Activated naive CD8-positive, alpha-beta T cell (primary cell): ENCODE measurements around the gene KRTAP9-8.
"Not testable (repeated sequence)": the region's sequence is repeated elsewhere in the genome, so short reads cannot be mapped to it uniquely, and the experiment has no call there.

Experiments used
- H3K27ac Mint-ChIP-seq: one replicate; pipeline ENCODE4 v1.8.0; 2021; ENCODE audit warnings: mixed read lengths
- H3K27me3 Mint-ChIP-seq: one replicate; pipeline ENCODE4 v1.8.0; 2021; ENCODE audit warnings: mixed read lengths
- H3K36me3 Mint-ChIP-seq: one replicate; pipeline ENCODE4 v1.8.0; 2021; ENCODE audit warnings: mixed read lengths
- H3K4me1 Mint-ChIP-seq: one replicate; pipeline ENCODE4 v1.8.0; 2021; ENCODE audit warnings: low read depth, mixed read lengths
- H3K4me3 Mint-ChIP-seq: one replicate; pipeline ENCODE4 v1.8.0; 2021; ENCODE audit warnings: mild to moderate bottlenecking, mixed read lengths
- H3K9me3 Mint-ChIP-seq: one replicate; pipeline ENCODE4 v1.8.0; 2021; ENCODE audit warnings: low read depth, mixed read lengths

Gene KRTAP9-8

GRCh38 chr17:41237949-41238437, at the start of gene KRTAP9-8:
Gene KRTAP9-8 (plus strand): TSS chr17:41237999. CDS start chr17:41238052, 53 bp downstream.
- not testable (repeated sequence) for H3K27ac Mint-ChIP-seq, H3K36me3 Mint-ChIP-seq, H3K4me3 Mint-ChIP-seq, H3K27me3 Mint-ChIP-seq, H3K4me1 Mint-ChIP-seq, H3K9me3 Mint-ChIP-seq

GRCh38 chr17:41189837-41190318, 47.9 kb upstream of the KRTAP9-8 start, which contains the start of gene KRTAP9-1:
Gene KRTAP9-1 (plus strand): TSS chr17:41189887. CDS start chr17:41189887, 0 bp downstream.
- H3K4me1 Mint-ChIP-seq, H3K27me3 Mint-ChIP-seq, H3K36me3 Mint-ChIP-seq, H3K27ac Mint-ChIP-seq, H3K4me3 Mint-ChIP-seq, H3K9me3 Mint-ChIP-seq: not testable (repeated sequence)

- Mint-ChIP-seq H3K4me1 (no peaks in the 10 kb centered on the region), H3K27ac (no peak overlapping the region), H3K4me3 (no peak overlapping the region), H3K27me3 (peaks cover 2% of the 10 kb centered on the region), H3K36me3 (no peaks in the 10 kb centered on the region), H3K9me3 (no peaks in the 10 kb centered on the region)
These were observed 47.5 kb upstream of the KRTAP9-8 start for GRCh38 chr17:41190328-41190727.

GRCh38 chr17:41196068-41196467, 41.7 kb upstream of the KRTAP9-8 start:
- H3K36me3 Mint-ChIP-seq = no peaks in the 10 kb centered on the region
- peaks cover 5% of the 10 kb centered on the region for H3K9me3 Mint-ChIP-seq
- H3K27me3 Mint-ChIP-seq = no peaks in the 10 kb centered on the region
- no peaks in the 10 kb centered on the region for H3K4me1 Mint-ChIP-seq
- H3K27ac Mint-ChIP-seq = no peak overlapping the region
- H3K4me3 Mint-ChIP-seq = no peak overlapping the region

GRCh38 chr17:41199421-41200078, 38.2 kb upstream of the KRTAP9-8 start:
- Mint-ChIP-seq H3K36me3 (no peaks in the 10 kb centered on the region), H3K4me3 (no peak overlapping the region), H3K4me1 (no peaks in the 10 kb centered on the region), H3K27me3 (no peaks in the 10 kb centered on the region), H3K9me3 (peaks cover 5% of the 10 kb centered on the region), H3K27ac (no peak overlapping the region)

GRCh38 chr17:41211845-41212466, 25.8 kb upstream of the KRTAP9-8 start:
- peaks cover 11% of the 10 kb centered on the region for H3K4me1 Mint-ChIP-seq
- no peaks in the 10 kb centered on the region for H3K9me3 Mint-ChIP-seq
- H3K27ac Mint-ChIP-seq = no peak overlapping the region
- H3K4me3 Mint-ChIP-seq = no peak overlapping the region
- H3K36me3 Mint-ChIP-seq = no peaks in the 10 kb centered on the region
- H3K27me3 Mint-ChIP-seq = peaks cover 4% of the 10 kb centered on the region

- Mint-ChIP-seq H3K27ac (no peak overlapping the region), H3K27me3 (peaks cover 4% of the 10 kb centered on the region), H3K4me3 (no peak overlapping the region), H3K36me3 (no peaks in the 10 kb centered on the region), H3K9me3 (no peaks in the 10 kb centered on the region), H3K4me1 (peaks cover 11% of the 10 kb centered on the region)
These were observed 25.2 kb upstream of the KRTAP9-8 start for GRCh38 chr17:41212524-41213169.

- Mint-ChIP-seq H3K27ac (no peak overlapping the region), H3K27me3 (peaks cover 4% of the 10 kb centered on the region), H3K4me1 (peaks cover 11% of the 10 kb centered on the region)
These were observed 22.1 kb upstream of the KRTAP9-8 start for GRCh38 chr17:41215681-41216080.

GRCh38 chr17:41223821-41224220, 14.0 kb upstream of the KRTAP9-8 start:
- H3K4me1 Mint-ChIP-seq = peaks cover 2% of the 10 kb centered on the region

More at GRCh38 chr17:41215681-41216080, 22.1 kb upstream of the KRTAP9-8 start:
- H3K9me3 Mint-ChIP-seq = no peaks in the 10 kb centered on the region
- H3K36me3 Mint-ChIP-seq = peaks cover 2% of the 10 kb centered on the region
- no peak overlapping the region for H3K4me3 Mint-ChIP-seq

GRCh38 chr17:41226051-41226450, 11.7 kb upstream of the KRTAP9-8 start:
- Mint-ChIP-seq H3K4me1 (peaks cover 7% of the 10 kb centered on the region), H3K4me3 (no peak overlapping the region), H3K27me3 (peaks cover 2% of the 10 kb centered on the region), H3K9me3 (no peaks in the 10 kb centered on the region), H3K36me3 (no peaks in the 10 kb centered on the region), H3K27ac (no peak overlapping the region)

More at GRCh38 chr17:41223821-41224220, 14.0 kb upstream of the KRTAP9-8 start:
- H3K27ac Mint-ChIP-seq = no peak overlapping the region
- no peaks in the 10 kb centered on the region for H3K9me3 Mint-ChIP-seq
- peaks cover 2% of the 10 kb centered on the region for H3K27me3 Mint-ChIP-seq
- H3K36me3 Mint-ChIP-seq = peaks cover 2% of the 10 kb centered on the region
- no peak overlapping the region for H3K4me3 Mint-ChIP-seq

GRCh38 chr17:41226598-41227095, 11.2 kb upstream of the KRTAP9-8 start, which contains the start of gene KRTAP9-2:
Gene KRTAP9-2 (plus strand): TSS chr17:41226648. CDS start chr17:41226655, 7 bp downstream.
- H3K27me3 Mint-ChIP-seq, H3K9me3 Mint-ChIP-seq, H3K27ac Mint-ChIP-seq, H3K4me1 Mint-ChIP-seq, H3K4me3 Mint-ChIP-seq, H3K36me3 Mint-ChIP-seq: not testable (repeated sequence)

GRCh38 chr17:41230094-41230493, 7.7 kb upstream of the KRTAP9-8 start:
- Mint-ChIP-seq H3K27ac (no peak overlapping the region), H3K9me3 (no peaks in the 10 kb centered on the region), H3K4me3 (no peak overlapping the region), H3K36me3 (no peaks in the 10 kb centered on the region), H3K4me1 (peaks cover 4% of the 10 kb centered on the region), H3K27me3 (peaks cover 2% of the 10 kb centered on the region)

- Mint-ChIP-seq H3K4me1 (peaks cover 4% of the 10 kb centered on the region), H3K4me3 (no peak overlapping the region), H3K36me3 (no peaks in the 10 kb centered on the region), H3K27me3 (peaks cover 2% of the 10 kb centered on the region), H3K9me3 (no peaks in the 10 kb centered on the region), H3K27ac (no peak overlapping the region)
These were observed 6.1 kb upstream of the KRTAP9-8 start for GRCh38 chr17:41231731-41232130.

- H3K27me3 Mint-ChIP-seq, H3K4me3 Mint-ChIP-seq, H3K27ac Mint-ChIP-seq, H3K36me3 Mint-ChIP-seq, H3K4me1 Mint-ChIP-seq, H3K9me3 Mint-ChIP-seq: not testable (repeated sequence)
These were observed 5.2 kb upstream of the KRTAP9-8 start, which contains the start of gene KRTAP9-3 for GRCh38 chr17:41232399-41233105. Gene KRTAP9-3 (plus strand): TSS chr17:41232449. CDS start chr17:41232502, 53 bp downstream.
